Ovary (tissue), 9 donors: ENCODE results near the gene EGF. TPM values are rescaled to one million over a fixed set of nuclear protein-coding genes. Genes with fewer than 3 reads are reported as not detected.

Source experiments
- DNase-seq, 5 donors: peaks; one replicate each; pipeline ENCODE4 v3.0.0-alpha.2; 2019 to 2020
- H3K27ac ChIP-seq, 2 donors: fragments of 200-600 bp; one replicate each; pipeline versions ENCODE4 v1.5.1 to v1.8.0; 2019 to 2022
- H3K27me3 ChIP-seq: fragments of 200-600 bp; one replicate; pipeline ENCODE4 v1.8.0; 2022
- H3K36me3 ChIP-seq: fragments of 200-600 bp; sonication (generic); one replicate; pipeline ENCODE4 v1.5.1; 2019
- H3K4me1 ChIP-seq: one replicate; pipeline ENCODE4 v1.8.1; 2013; ENCODE audit warnings: mild to moderate bottlenecking, moderate library complexity; ENCODE audit not compliant: insufficient read depth
- H3K4me3 ChIP-seq: fragments of 200-600 bp; sonication (generic); one replicate; pipeline ENCODE4 v1.5.1; 2017
- H3K9me3 ChIP-seq, 2 donors: fragments of 200-600 bp in 1 of 2; sonication (generic) in 1 of 2; one replicate each; pipeline versions ENCODE4 v1.5.1 to v1.8.1; 2013 to 2019; ENCODE audit warnings: mild to moderate bottlenecking in 1 of 2, moderate library complexity in 1 of 2
- CTCF ChIP-seq, 3 donors: fragments of 450-650 bp in 2 of 3; fragments of 200-600 bp in 1 of 3; IDR thresholded peaks; one replicate each; pipeline versions ENCODE4 v1.5.1 to v1.8.0; 2016 to 2022; ENCODE audit warnings: antibody characterized with exemption in 3 of 3, mild to moderate bottlenecking in 1 of 3
- EP300 ChIP-seq: sonication (generic); formaldehyde crosslinking; IDR thresholded peaks from one replicate; pipeline ENCODE4 v1.6.1; 2017; ENCODE audit warnings: antibody characterized with exemption
- POLR2A ChIP-seq: fragments of 450-650 bp; IDR thresholded peaks from one replicate; pipeline ENCODE4 v1.6.1; 2017; ENCODE audit warnings: antibody characterized with exemption, mild to moderate bottlenecking, moderate library complexity
- WGBS, 3 donors: extraction: QIAGEN DNeasy Blood & Tissue Kit in 1 of 3; methylation state at CpG; one replicate each; pipeline versions ENCODE4 v1.1.5 to v1.1.7; 2013 to 2017; 5-methylcytosine and 5-hydroxymethylcytosine counted together
- intact Hi-C, 4 donors: fragments of 100-400 bp; cut with DNase I; formaldehyde crosslinking; loops; one replicate each; pipeline versions ENCODE4 v1.11.0 to v1.15.1; 2022 to 2023
- polyA plus RNA-seq, 2 donors: library from polyadenylated mRNA; stranded (reverse); fragments of 200-250 nt in 1 of 2; fragments of 350-450 nt in 1 of 2; fragmentation: Illumina TruSeq in 1 of 2; extraction: RNeasy Lipid Tissue Mini Kit (QIAGEN cat#74804) in 1 of 2; gene quantifications; one replicate each; pipeline ENCODE4 v1.2.3, GENCODE V29; 2013 to 2014
- total RNA-seq, 7 donors: library from RNA; depleted of rRNA in 2 of 7; stranded (reverse); fragments of >200 nt in 2 of 7; fragmentation: NEBNext Ultra II Directional in 3 of 7; extraction: Animal tissue kit (Norgen Biotek cat#: 25700) in 3 of 7; gene quantifications; one replicate each; pipeline versions ENCODE4 v1.1.0 to v1.2.4, GENCODE V29; 2016 to 2023
- donor health status: DM: no; HTN: no; CAD: no; lungs with moderate emphysema.
- donor health status: DM: no; HTN: no; CAD: no.
- donor health status: Bipolar disorder and iron deficiency.
- donor health status: DM: yes; HTN: yes; CAD: no.
- donor health status: DM: no; HTN: no; CAD: no.
- donor health status: DM: yes; HTN: yes; CAD: no.

Gene EGF
- total and polyA plus RNA-seq, 9 donors = 0.12 to 0.87 (median 0.30) TPM; not detected in 4

GRCh38 chr4:110022457-110022856 lies 109.8 kb downstream of the EGF start:
- WGBS, 3 donors = 90 to 94% (median 94%) methylated on average over 4 of the region's 4 CpGs
- Histone ChIP-seq H3K4me3 (no peak overlapping the region), H3K36me3 (no peaks in the 10 kb centered on the region), H3K27me3 (no peaks in the 10 kb centered on the region), H3K9me3 (no peaks in the 10 kb centered on the region), H3K4me1 (peaks cover 1% of the 10 kb centered on the region), H3K27ac (no peak overlapping the region)
- DNase-seq = no peak
- intact Hi-C loops = no loop called here
- no peak for TF ChIP-seq POLR2A
- no peak for TF ChIP-seq CTCF (IDR thresholded peaks at IDR 0.05)
- TF ChIP-seq EP300 = no peak

- Histone ChIP-seq H3K9me3 (no peaks in the 10 kb centered on the region), H3K27ac (no peak overlapping the region), H3K4me3 (no peak overlapping the region), H3K27me3 (no peaks in the 10 kb centered on the region), H3K4me1 (peaks cover 1% of the 10 kb centered on the region), H3K36me3 (no peaks in the 10 kb centered on the region)
- DNase-seq = no peak
- no peak for TF ChIP-seq CTCF (IDR thresholded peaks at IDR 0.05)
- TF ChIP-seq POLR2A = no peak
- no peak for TF ChIP-seq EP300
- intact Hi-C loops = no loop called here
- 90 to 100% (median 96%) methylated on average over 1 of the region's 1 CpG for WGBS, 3 donors
Observed at GRCh38 chr4:110025056-110025455, 112.4 kb downstream of the EGF start.

GRCh38 chr4:110025718-110026117 lies 113.0 kb downstream of the EGF start:
- 35 to 47% (median 37%) methylated on average over 3 of the region's 3 CpGs for WGBS, 3 donors
- TF ChIP-seq CTCF (IDR thresholded peaks at IDR 0.05) = no peak
- TF ChIP-seq POLR2A = no peak
- TF ChIP-seq EP300 = no peak

GRCh38 chr4:110032603-110033002 lies 119.9 kb downstream of the EGF start:
- Histone ChIP-seq H3K4me1 (no peaks in the 10 kb centered on the region), H3K27ac (no peak overlapping the region), H3K4me3 (no peak overlapping the region), H3K27me3 (no peaks in the 10 kb centered on the region), H3K36me3 (no peaks in the 10 kb centered on the region), H3K9me3 (peaks cover 0 to 4% of the 10 kb centered on the region in 2 donors)
- no peak for DNase-seq
- 87 to 93% (median 90%) methylated on average over 7 of the region's 7 CpGs for WGBS, 3 donors
- TF ChIP-seq EP300 (no peak), POLR2A (no peak), CTCF (IDR thresholded peaks at IDR 0.05) (no peak)
- intact Hi-C loops = no loop called here

More at GRCh38 chr4:110025718-110026117, 113.0 kb downstream of the EGF start:
- no peak overlapping the region for H3K4me3 ChIP-seq
- no peak overlapping the region for H3K27ac ChIP-seq
- no peaks in the 10 kb centered on the region for H3K4me1 ChIP-seq
- no peaks in the 10 kb centered on the region for H3K36me3 ChIP-seq
- no peaks in the 10 kb centered on the region for H3K27me3 ChIP-seq
- H3K9me3 ChIP-seq = no peaks in the 10 kb centered on the region
- no peak for DNase-seq
- intact Hi-C loops = no loop called here
